MM.1S (cell line): ENCODE results near the gene PDE4A.

ENCODE experiments used
- EZH2phosphoT487 ChIP-seq: fragments of 300-600 bp; sonication (generic); IDR thresholded peaks from 2 replicates; pipeline ENCODE4 v1.6.1; 2018; ENCODE audit warnings: antibody characterized with exemption, low read length
- TF ChIP-seq, protein P1 (sequence below): fragments of 300-600 bp; sonication (generic); IDR thresholded peaks from 2 replicates; pipeline ENCODE4 v1.5.1; 2016; ENCODE audit warnings: antibody characterized with exemption, low read length, mixed read lengths

DNA sequence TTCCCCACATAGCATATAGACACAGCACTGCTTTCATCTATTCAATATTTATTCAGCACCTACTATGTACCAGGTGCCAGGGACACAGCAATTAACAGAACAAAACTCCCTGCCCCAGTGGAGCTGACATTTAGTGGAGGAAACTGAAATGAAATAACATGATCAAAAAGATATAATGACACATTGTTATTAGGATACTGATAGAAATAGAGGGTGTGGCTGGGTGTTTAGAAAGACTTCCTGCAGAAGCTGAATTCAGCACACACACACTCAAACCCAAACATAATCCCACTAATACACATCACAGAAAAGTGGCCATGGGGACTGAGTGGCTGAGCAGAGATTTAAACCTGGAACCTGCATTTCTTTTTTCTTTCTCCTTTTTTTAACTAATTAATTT lies 13.2 kb upstream of the PDE4A start:
- TF ChIP-seq, protein P1, sequence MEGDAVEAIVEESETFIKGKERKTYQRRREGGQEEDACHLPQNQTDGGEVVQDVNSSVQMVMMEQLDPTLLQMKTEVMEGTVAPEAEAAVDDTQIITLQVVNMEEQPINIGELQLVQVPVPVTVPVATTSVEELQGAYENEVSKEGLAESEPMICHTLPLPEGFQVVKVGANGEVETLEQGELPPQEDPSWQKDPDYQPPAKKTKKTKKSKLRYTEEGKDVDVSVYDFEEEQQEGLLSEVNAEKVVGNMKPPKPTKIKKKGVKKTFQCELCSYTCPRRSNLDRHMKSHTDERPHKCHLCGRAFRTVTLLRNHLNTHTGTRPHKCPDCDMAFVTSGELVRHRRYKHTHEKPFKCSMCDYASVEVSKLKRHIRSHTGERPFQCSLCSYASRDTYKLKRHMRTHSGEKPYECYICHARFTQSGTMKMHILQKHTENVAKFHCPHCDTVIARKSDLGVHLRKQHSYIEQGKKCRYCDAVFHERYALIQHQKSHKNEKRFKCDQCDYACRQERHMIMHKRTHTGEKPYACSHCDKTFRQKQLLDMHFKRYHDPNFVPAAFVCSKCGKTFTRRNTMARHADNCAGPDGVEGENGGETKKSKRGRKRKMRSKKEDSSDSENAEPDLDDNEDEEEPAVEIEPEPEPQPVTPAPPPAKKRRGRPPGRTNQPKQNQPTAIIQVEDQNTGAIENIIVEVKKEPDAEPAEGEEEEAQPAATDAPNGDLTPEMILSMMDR, result no peak
- TF ChIP-seq EZH2phosphoT487, result no peak
